ENCODE measurements around the gene MPDZ.

Gene MPDZ

GRCh38 chr9:13267743-13268142 lies 11.7 kb downstream of the MPDZ start:
- H3K27ac ChIP-seq, result peak overlapping the region in 1 of 2 donors; percentile 49
- no peak for DNase-seq (ENCODE audit: low spot score)
- TF ChIP-seq CTCF (IDR thresholded peaks at IDR 0.05), result no peak
- no peak overlapping the region for H3K4me3 ChIP-seq

GRCh38 chr9:13266167-13266566 lies 13.3 kb downstream of the MPDZ start:
- no peak for DNase-seq (ENCODE audit: low spot score)
- peak overlapping the region in 1 of 2 donors; percentile 25 for H3K27ac ChIP-seq
- no peak for TF ChIP-seq CTCF (IDR thresholded peaks at IDR 0.05)
- H3K4me3 ChIP-seq, result no peak overlapping the region

- no peak for TF ChIP-seq CTCF (IDR thresholded peaks at IDR 0.05)
- no peak for DNase-seq (ENCODE audit: low spot score)
- no peak overlapping the region for H3K4me3 ChIP-seq
- H3K27ac ChIP-seq, result peak overlapping the region in 1 of 2 donors; percentile 36
Observed at GRCh38 chr9:13264788-13265187, 14.7 kb downstream of the MPDZ start.

- TF ChIP-seq CTCF (IDR thresholded peaks at IDR 0.05), result no peak
- DNase-seq (ENCODE audit: low spot score), result no peak
- Histone ChIP-seq H3K4me3 (no peak overlapping the region), H3K27ac (no peak overlapping the region)
Observed at GRCh38 chr9:13263511-13263910, 16.0 kb downstream of the MPDZ start.

- DNase-seq (ENCODE audit: low spot score), result no peak
- TF ChIP-seq CTCF (IDR thresholded peaks at IDR 0.05), result no peak
- Histone ChIP-seq H3K4me3 (no peak overlapping the region), H3K27ac (no peak overlapping the region)
Observed at GRCh38 chr9:13252852-13253251, 26.6 kb downstream of the MPDZ start.

- no peak for DNase-seq (ENCODE audit: low spot score)
Observed at GRCh38 chr9:13244181-13244580, 35.3 kb downstream of the MPDZ start.

More at GRCh38 chr9:13244181-13244580, 35.3 kb downstream of the MPDZ start:
- Histone ChIP-seq H3K4me3 (no peak overlapping the region), H3K27ac (no peak overlapping the region)
- TF ChIP-seq CTCF (IDR thresholded peaks at IDR 0.05), result no peak

Measured in coronary artery (tissue), 2 donors.